Activated T-helper 9 cell treated with anti-CD3 and anti-CD28 coated beads, Interleukin-2, amount 50 U/mL, for 16 hours (primary cell): ENCODE measurements around the gene CSTPP1.
A peak's percentile ranks its signal among the peaks of the same experiment; 100 is the strongest.

Experiments used
- DNase-seq: peaks from one replicate; pipeline ENCODE4 v3.0.0-alpha.2; 2020; ENCODE audit warnings: low read depth

Gene CSTPP1

DNA sequence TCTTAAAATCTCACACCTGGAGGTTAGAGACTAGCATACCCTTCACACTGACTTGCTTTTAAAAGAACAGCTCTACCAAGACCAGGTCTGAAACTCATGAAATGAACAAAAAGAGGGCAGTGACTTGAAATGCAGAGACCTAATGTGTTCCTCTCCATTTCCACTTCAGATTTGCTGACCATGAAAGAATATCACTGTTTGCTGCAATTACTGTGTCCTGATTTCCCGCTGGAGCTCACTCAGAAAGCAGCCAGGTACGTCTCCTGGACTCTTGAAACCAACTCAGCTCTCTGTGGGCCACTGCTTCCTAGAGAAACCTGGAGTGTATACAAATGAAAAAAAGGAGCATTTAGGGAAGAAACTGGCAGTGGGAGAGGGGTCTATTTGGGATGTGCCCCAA, 200.9 kb downstream of the CSTPP1 start:
- DNase-seq = no peak

DNA sequence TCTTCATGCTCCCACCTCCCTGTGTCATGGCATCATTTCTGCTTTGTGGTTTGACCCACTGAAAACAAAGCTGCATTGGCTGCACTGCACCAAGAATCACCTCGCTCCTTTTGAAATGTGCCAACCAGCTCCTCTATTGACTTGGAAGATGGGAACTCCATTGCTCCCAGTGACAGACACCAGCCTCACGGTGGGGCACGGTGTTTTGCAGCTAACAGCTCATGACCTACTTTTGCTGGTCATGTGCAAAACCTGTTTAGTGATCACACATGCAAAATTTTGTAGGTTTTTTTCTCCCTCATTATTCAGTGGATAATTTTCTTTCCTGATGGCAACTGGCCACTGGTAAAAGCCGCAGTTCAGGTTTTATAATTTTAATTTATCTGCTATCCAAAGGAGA, 203.3 kb downstream of the CSTPP1 start:
- DNase-seq = no peak

DNA sequence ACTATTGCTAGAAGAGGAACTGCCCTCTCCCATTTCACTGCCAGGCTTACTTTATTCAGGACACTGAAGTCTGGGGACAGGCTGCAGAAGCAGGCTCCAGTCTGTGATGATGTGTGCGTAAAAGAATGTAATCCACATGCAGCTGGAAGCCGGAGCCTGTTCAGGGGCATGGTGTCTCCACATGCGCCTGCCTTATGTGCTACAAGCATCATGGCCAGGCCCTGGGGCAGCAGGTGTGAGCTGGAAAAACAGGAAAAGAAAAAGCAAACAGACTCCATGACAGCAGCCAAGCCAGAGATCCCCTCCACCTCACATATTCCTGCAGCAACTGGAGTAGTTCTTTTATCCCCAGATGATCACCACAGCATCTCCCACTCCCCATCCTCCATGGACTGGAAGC, 206.8 kb downstream of the CSTPP1 start:
- DNase-seq = no peak

DNA sequence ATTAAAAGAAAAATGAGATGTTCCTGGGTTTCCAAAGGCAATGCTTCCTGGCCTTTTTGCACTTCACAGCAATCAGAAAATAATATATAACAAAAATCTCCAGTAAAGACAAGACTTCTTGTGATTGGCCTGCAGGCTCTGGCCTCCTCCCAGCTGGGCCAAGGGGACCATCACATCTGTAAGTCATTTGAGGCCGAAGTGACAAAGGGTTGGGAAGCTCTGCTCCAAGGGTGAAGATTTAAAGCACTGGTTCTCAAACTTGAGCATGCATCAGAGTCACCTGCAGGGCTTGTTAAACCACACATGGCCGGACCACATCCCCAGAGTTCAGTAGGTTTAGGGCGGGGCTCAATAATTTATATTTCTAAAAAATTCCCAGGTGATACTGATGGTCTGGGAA, 208.0 kb downstream of the CSTPP1 start:
- no peak for DNase-seq

DNA sequence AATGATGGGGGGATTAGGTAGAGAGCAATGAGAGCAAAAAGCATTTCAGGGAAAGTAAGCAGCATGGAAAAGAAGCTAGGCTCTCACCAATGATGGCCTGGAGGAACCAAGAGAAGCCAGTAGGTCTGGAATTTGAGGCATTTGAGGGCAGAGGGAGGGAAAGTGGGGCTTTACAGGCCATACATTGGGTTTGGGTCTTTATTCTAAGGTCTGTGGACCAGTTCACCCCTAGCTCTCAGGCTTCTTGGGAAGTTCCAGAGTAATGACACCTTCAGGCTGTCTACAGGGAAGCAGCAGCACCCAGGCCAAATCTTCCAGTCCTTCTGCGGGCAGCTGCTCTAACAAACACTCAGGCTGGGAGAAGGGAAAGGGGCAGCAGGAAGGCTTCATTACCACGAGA, 210.7 kb downstream of the CSTPP1 start:
- DNase-seq = no peak

DNA sequence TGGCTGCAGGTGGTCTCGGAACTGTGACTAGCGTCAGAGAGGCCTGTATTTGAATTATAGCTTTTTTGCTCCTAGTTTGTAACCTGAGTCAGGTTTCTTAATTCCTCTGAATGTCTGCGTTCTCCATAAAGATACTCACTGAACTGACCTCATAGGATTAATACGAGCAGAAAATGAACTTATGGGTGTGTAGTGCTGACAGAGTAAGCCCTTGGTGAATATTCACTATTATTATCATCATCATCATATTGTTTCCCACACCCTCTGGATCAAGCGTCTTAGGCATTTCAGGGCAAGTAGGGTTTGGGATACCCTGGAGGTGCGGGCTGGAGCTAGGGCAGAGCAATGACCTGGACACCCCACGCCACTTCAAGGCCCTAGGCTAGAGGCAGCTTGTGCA, 211.1 kb downstream of the CSTPP1 start:
- DNase-seq = no peak

DNA sequence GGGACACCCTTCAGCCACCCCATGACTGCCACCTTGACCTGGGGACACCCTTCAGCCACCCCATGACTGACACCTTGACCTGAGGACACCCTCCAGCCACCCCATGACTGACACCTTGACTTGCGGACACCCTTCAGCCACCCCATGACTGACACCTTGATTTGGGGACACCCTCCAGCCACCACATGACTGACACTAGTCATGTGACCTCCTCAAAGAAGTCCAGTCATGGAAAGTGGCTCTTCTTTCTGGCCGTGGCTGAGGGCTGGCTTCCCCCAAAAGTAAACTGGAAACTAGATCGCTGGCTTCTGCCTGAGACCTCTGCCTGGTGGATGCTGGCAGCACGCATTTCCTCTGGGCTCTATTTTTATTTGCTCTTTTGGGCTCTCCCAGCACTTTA, 211.7 kb downstream of the CSTPP1 start:
- DNase-seq = no peak

DNA sequence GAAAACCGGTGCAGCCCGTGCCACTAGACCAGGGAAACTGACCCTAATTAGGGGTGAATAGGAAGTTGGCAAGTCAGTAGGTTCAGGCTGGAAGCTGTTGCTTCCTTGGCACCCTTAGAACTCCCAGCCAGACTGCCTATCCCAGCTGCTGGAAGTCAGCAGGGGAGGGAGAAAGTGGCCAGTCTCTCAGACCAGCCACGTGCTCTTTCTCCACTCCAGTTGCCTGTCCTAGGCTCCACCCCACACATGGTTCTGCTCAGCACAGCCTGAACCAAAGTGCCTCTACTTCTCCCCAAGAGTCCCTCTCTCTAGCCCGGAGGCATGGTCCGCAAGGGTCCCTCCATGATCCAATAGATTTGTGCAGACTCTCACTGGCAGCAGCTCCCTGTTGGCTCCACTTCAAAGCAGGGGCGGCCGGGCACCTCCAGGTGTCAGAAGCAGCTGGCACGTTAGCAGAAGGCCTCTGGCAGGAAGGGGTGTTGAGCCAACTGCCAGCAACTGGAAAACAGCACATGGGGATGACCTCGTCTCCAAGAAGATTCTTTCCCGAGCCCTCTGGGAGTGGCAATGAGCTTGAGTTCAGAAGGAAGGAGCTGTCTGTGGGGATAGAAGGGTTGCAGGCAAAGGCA, 212.5 kb downstream of the CSTPP1 start:
- DNase-seq = no peak

DNA sequence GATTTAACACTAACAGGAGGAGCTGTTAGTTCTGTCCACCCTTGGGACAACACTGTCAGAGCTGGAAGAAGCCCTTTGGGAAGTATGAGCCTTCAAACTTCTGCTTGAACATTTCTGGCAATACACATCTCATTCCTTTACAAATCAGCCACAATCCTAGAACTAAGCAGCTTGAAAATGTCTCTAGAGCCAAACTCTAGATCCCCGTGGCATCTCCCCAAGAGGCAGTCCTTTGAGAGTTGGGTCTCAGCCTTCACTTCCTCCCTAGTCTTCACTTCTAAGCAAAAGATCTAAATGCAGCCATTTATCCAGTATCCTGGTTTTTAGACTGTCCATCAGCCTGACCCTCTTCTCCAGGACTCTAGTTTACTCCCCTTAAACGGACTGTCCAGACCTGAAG, 213.2 kb downstream of the CSTPP1 start:
- no peak for DNase-seq

DNA sequence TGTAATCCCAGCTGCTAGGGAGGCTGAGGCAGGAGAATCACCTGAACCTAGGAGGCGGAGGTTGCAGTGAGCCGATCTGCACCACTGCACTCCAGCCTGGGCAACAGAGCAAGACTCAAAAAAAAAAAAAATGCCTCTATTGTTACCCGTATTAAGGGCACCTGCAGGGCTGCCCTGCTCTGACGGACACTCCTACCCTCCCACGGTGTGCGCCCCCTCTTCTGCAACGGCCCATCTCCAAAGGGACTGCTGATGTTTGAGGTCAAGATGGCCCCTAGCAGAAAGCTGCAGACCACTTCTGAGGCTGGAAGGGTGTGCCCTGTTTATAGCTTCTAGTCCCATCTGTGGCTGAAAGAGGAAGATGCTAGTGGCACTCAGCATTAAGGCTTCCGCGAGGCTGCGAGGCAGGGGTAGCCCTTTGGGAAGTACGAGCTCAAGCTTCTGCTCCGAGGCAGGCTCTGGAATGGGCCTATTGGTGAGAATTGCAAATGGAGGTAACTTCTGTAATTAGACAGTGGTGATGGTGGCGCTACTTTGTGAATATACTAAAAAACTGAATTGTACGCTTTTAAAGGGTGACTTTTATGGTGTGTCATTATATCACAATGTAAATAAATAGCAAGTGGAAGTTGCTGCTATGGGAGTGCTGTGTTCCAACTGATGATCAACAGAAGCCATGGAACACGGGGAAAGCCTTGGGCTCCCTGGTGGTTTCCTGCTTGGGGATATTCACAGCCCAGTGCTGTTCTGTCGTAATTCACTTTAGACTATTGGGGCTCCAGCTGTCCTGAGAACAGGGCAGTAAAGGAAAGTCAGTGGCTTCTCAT, 215.8 kb downstream of the CSTPP1 start:
- DNase-seq = no peak

DNA sequence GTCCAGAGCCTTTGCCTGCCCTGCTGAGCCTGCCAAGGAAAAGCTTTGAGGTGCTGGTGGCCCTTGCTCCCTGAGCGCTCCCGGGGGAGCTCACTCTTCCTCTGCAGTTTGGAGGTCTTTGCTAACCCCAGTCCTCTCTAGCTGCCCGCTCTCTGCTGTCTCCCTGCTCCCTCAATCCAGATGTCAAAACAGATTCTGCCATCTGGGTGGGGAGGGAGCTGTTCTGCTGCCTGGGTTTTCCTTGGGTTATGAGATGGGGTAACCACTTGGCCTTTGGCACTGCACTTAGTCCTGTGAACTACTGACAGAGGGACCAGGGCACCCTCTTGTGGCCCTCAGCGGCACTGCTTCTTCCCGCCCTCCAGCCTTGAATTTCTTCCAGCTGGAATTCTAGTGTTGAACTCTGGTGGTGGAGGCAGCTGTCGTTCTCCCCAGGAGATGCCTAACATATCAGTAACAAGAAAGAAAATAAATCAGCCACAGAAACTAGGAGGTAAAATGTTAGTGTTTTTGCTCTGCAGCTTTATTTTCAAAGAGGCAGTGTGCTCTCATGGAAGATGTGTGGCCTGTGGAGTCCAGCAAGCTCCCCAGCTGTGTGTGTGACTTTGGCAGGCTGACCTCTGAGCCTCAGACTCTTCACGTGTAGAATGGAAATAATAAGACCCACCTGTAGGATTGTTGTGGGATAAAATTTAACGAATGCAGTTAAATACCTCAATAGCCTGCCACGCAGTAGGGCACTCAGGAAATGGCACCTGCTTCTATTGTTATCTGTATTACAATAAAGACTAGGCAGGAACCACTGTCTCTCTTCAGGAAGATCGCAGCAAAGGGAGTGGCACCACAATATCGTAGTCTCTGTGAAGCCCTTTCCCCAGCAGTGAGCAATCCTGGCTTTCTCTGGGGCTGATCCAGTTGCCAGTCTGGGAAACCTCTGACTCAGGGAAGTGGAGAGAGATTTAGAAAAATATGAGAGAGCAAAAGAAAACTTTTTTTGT, 216.7 kb downstream of the CSTPP1 start:
- peak; percentile 25 for DNase-seq

DNA sequence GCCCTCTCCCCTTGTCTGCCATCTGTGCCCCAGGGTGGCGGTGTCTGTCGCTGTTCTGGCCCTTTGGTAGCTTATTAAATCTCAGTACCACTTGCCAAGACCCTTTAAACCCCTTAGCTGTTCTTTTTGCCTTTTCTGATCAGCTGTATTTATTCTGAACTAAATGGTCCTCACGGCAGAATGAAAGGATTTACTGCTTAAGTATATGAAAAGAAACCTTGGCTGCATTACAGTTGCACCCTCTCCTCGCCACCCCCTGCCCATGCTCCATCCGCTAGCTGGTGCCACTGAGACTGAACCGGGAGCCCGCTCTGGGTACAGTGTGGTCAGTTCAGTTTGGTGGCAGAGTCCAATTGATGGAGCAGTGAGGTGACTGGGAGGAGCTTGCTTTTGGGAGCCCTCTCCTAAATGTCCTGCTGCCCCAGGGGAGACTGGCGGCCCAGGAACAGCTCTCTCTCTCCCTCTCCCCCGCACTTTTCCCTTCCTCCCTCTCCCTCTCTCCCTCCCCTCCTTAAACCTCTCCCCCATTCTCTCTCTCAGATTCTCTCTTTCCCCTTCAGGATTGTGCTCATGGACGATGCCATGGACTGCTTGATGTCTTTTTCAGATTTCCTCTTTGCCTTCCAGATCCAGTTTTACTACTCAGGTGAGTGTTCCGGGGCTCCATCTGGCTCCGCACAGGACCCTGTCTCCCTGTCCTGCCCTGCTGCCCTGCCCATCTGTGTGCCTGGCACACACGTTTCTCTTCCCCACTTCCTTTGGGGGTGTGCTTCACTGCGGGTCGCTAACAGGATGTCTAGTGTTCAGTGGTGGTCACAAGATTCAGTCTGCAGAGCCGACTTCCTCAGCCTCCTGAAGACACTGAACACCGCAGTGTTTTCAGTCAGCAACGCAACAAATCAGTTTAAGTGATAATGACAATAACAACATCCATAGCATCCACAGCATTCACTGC, 218.3 kb downstream of the CSTPP1 start:
- no peak for DNase-seq

DNA sequence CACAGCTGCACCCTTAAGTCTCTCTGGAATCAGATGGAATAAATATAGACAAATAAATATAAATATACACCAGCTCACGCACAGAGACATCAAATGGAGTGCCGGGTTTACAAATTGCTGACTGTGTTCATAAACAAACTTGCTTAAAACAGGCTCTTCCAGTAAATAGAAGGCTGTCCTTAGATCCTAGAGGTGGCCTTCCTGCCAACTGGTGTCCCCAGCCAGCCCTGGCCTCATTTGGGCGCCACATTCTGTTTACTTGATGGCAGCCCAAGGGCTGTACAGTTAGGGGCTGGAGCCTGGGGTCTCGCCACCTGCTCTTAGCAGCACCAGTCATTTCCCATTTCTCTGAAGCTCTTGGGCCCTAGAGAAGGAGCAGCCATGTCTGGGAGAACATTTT, 219.3 kb downstream of the CSTPP1 start:
- no peak for DNase-seq

DNA sequence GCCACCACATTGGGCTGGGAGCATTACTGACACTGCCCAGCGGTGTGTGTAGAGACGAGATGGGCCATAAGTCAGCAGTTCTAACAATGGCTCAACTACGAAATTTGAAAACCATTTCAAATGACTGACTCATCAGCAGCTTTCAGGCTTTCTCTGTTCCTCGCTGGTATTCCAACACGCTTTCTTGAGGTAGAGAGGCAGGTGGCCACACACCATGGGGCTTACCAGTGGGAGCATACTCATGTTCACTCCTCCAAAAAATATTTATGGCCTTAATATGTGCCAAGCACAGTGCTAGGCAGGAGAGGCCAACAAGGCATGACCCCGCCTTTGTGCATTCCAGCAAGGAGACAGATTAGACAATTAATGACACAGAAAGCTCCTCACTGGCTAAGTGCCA, 219.8 kb downstream of the CSTPP1 start:
- DNase-seq = no peak

DNA sequence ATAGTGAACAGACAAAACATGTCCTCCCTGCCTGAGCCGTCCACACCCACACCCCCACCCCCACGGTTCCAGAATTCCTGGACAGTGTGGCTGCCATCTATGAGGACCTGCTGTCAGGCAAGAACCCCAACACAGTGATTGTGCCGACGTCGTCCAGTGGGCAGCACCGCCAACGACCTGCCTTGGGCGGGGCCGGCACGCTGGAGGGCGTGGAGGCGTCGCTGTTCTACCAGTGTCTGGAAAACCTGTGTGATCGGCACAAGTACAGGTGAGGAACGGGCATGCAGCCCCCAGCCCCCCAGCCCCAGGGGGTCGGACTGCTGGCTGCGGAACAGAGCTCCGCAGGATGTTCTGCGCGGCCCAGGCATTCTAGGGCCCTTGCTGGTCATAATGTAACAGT, 220.4 kb downstream of the CSTPP1 start:
- no peak for DNase-seq

DNA sequence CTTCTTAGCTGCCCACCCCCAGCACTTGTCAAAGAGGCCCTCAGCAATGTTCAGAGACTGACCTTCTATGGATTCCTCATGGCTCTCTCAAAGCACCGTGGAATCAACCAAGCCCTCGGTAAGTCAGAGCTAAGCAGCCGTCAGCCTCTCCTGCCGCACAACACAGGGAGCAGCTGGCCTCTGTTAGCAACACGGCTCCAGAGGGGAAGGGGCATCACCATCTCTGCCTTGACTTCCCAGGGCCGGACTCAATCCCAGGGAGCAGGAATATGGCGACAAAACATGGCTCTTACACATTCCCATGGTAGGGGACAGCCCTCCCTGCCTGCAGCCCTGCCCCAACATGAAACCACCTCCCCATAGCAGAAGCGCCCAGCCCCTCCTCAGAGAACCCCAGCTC, 221.2 kb downstream of the CSTPP1 start:
- no peak for DNase-seq

DNA sequence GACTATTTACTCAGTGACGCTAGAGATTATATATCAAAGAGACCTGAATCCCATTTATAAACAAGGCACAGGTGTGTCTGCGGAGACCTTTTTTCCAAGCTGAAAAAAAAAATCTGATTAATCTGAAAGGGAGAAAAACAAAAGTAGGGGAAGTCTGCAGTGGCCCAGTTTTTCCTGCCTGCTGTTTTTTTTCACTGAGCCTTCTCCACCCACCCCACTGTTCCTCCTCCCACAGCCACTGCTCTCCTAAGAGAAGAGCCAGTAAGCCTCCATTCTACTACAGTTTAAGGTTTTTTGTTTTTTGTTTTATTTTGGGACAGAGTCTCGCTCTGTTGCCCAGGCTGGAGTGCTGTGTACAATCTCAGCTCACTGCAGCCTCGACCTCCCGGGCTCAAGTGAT, 221.7 kb downstream of the CSTPP1 start:
- DNase-seq = no peak

DNA sequence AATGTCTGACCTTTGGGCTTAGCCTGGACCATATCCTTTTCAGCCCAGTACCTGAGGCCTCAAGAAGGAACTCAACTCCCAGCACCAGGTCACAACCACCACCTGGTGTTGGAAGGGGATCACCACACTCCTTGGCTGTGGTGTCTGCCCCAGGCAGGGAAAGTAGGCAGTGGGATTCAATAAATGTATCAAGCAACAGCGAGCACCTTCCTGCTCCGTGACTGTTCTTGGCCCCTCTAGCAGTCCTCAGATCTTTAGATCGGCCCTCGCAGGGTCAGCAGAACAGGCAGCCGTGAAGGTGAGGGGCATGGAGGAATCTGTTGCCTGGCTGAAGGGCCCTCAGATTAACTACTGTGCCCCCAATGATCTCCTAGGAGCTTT, 224.2 kb downstream of the CSTPP1 start:
- DNase-seq = no peak

DNA sequence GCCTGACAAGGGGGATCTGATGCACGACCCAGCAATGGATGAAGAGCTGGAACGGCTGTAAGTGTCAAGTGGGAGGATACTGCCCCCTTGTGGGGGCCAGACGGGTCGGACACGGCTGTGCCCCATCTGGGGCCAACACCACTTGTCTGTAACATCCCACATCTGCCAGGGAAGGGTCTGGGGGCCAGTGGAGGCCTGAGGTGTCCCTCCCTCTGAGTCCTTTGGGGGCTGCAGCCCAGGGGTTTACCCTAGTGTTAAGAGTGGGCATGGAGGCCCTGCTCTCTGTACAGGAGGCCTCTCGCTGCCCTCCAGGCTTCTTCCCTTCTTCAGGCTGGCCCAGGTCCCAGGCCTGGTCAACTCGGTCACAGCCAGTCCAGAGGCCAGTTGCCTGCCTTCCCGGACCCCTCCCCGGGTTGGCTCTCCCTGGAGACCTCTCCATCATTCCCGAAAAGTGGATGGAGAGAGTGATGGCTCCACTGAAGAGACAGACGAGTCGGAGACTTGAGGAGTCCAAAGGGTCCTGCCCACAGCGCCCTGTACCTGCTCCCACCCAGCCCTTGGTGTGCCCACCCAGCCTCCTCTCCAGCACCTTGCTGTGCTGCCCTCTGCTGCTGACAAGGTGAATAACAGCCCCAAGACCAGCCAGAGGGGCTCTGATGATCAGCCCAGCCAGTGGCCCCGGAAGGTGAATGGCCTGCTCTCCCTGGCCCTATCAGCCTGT, 224.7 kb downstream of the CSTPP1 start:
- peak; percentile 29 for DNase-seq

DNA sequence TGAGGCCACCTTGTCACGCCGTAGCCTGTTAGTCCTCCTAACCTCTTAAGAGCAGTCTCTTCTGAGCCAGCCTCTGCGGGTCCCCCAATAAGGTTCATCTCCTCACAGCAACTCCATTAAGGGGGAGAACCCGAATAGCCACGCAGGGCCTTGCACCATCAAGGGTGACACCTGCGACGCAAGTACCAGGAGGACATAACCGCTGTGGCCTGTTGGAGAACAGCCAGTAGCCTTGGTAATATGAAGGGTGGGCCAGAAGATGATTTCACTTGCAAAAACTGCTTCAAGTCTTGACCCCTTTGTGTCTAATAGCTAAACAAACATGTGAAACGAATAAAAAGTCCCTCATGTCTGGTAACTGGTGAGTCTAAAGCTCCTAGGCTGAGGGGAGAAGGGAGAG, 225.3 kb downstream of the CSTPP1 start:
- no peak for DNase-seq

DNA sequence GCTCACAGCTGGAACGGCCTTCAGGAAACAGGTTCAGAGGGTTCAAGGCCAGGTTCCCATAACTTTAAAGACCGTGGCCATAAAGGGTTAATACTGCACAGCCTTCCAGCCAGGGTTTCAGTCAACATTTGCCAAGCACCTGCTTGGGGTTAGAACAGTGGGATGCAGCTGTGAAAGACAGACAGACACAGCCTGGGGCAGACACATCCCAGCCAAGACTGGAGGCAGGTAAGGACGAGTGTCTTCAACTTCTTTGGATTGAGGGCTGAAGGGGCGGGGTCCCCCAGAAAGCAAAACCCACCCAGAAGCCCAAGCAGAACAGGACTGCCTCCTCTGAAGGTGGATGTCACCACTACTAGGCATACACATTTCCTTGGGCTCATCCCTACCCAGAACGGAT, 225.9 kb downstream of the CSTPP1 start:
- DNase-seq = no peak
